ENCODE measurements around the gene ARSK. TPM values are rescaled to one million over a fixed set of nuclear protein-coding genes. Genes with fewer than 3 reads are reported as not detected.
A peak's percentile ranks its signal among the peaks of the same experiment; 100 is the strongest.

ARSK gene
- total and polyA plus RNA-seq, 2 of the 13 experiments (the other 11 are each of a cell fraction or from before 2014, with no cell fraction given), result 7.9 TPM

GRCh38 chr5:95554647-95555548 lies at the start of gene ARSK, which contains the start of gene SKIC3 (continued):
- TF ChIP-seq, protein P1, sequence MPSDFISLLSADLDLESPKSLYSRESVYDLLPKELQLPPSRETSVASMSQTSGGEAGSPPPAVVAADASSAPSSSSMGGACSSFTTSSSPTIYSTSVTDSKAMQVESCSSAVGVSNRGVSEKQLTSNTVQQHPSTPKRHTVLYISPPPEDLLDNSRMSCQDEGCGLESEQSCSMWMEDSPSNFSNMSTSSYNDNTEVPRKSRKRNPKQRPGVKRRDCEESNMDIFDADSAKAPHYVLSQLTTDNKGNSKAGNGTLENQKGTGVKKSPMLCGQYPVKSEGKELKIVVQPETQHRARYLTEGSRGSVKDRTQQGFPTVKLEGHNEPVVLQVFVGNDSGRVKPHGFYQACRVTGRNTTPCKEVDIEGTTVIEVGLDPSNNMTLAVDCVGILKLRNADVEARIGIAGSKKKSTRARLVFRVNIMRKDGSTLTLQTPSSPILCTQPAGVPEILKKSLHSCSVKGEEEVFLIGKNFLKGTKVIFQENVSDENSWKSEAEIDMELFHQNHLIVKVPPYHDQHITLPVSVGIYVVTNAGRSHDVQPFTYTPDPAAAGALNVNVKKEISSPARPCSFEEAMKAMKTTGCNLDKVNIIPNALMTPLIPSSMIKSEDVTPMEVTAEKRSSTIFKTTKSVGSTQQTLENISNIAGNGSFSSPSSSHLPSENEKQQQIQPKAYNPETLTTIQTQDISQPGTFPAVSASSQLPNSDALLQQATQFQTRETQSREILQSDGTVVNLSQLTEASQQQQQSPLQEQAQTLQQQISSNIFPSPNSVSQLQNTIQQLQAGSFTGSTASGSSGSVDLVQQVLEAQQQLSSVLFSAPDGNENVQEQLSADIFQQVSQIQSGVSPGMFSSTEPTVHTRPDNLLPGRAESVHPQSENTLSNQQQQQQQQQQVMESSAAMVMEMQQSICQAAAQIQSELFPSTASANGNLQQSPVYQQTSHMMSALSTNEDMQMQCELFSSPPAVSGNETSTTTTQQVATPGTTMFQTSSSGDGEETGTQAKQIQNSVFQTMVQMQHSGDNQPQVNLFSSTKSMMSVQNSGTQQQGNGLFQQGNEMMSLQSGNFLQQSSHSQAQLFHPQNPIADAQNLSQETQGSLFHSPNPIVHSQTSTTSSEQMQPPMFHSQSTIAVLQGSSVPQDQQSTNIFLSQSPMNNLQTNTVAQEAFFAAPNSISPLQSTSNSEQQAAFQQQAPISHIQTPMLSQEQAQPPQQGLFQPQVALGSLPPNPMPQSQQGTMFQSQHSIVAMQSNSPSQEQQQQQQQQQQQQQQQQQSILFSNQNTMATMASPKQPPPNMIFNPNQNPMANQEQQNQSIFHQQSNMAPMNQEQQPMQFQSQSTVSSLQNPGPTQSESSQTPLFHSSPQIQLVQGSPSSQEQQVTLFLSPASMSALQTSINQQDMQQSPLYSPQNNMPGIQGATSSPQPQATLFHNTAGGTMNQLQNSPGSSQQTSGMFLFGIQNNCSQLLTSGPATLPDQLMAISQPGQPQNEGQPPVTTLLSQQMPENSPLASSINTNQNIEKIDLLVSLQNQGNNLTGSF (CRISPR knock-in tag; IDR thresholded peaks at IDR 0.05), result no peak
- no peak for TF ChIP-seq ARNT (IDR thresholded peaks at IDR 0.05)
- TF ChIP-seq, protein P2, sequence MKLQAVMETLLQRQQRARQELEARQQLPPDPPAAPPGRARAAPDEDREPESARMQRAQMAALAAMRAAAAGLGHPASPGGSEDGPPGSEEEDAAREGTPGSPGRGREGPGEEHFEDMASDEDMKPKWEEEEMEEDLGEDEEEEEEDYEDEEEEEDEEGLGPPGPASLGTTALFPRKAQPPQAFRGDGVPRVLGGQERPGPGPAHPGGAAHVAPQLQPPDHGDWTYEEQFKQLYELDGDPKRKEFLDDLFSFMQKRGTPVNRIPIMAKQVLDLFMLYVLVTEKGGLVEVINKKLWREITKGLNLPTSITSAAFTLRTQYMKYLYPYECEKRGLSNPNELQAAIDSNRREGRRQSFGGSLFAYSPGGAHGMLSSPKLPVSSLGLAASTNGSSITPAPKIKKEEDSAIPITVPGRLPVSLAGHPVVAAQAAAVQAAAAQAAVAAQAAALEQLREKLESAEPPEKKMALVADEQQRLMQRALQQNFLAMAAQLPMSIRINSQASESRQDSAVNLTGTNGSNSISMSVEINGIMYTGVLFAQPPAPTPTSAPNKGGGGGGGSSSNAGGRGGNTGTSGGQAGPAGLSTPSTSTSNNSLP (IDR thresholded peaks at IDR 0.05; ENCODE audit: low read depth, low read length), result peak; percentile 65; the same call in 1 of the 2 replicates
- TF ChIP-seq, protein P3, sequence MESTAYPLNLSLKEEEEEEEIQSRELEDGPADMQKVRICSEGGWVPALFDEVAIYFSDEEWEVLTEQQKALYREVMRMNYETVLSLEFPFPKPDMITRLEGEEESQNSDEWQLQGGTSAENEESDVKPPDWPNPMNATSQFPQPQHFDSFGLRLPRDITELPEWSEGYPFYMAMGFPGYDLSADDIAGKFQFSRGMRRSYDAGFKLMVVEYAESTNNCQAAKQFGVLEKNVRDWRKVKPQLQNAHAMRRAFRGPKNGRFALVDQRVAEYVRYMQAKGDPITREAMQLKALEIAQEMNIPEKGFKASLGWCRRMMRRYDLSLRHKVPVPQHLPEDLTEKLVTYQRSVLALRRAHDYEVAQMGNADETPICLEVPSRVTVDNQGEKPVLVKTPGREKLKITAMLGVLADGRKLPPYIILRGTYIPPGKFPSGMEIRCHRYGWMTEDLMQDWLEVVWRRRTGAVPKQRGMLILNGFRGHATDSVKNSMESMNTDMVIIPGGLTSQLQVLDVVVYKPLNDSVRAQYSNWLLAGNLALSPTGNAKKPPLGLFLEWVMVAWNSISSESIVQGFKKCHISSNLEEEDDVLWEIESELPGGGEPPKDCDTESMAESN (CRISPR knock-in tag; conservative IDR thresholded peaks at IDR 0.05), result no peak; the same call in 1 of the 2 replicates
- TF ChIP-seq ZNF33A (CRISPR knock-in tag; IDR thresholded peaks at IDR 0.05; ENCODE audit: borderline replicate concordance), result no peak
- peak; percentile 97 for TF ChIP-seq ZNF605 (CRISPR knock-in tag; IDR thresholded peaks at IDR 0.05)
- TF ChIP-seq TBL1XR1 (IDR thresholded peaks at IDR 0.05; ENCODE audit: borderline replicate concordance, low read length, partially characterized antibody), result no peak
- TF ChIP-seq EEA1 (CRISPR knock-in tag; IDR thresholded peaks at IDR 0.05; ENCODE audit: borderline replicate concordance), result no peak
- TF ChIP-seq, protein P4, sequence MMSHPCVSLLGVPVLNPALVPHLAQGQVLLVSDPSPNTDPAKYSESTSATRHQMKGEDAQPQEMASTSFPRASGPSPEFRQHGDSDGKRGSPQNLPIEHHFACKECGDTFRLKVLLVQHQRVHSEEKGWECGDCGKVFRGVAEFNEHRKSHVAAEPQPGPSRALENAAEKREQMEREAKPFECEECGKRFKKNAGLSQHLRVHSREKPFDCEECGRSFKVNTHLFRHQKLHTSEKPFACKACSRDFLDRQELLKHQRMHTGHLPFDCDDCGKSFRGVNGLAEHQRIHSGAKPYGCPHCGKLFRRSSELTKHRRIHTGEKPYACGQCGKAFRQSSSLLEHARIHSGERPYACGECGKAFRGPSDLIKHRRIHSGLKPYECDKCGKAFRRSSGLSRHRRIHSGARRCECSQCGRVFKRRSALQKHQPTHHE (CRISPR knock-in tag; IDR thresholded peaks at IDR 0.05; ENCODE audit: borderline replicate concordance), result 0 out of 2 replicates have a peak, but pooled peaks have one; percentile 77
- no peak for TF ChIP-seq TEAD2 (CRISPR knock-in tag; IDR thresholded peaks at IDR 0.05)
- TF ChIP-seq ZNF768 (CRISPR knock-in tag; IDR thresholded peaks at IDR 0.05), result peak; percentile 70; the same call in 1 of the 2 replicates
- TF ChIP-seq FOXC1 (CRISPR knock-in tag; IDR thresholded peaks at IDR 0.05; ENCODE audit: borderline replicate concordance), result peak; percentile 73; the same call in 1 of the 2 replicates
- no peak for TF ChIP-seq THRA (CRISPR knock-in tag; IDR thresholded peaks at IDR 0.05; ENCODE audit: borderline replicate concordance)

Data from HepG2 (cell line).